HG03064 (cell line): ENCODE data around the gene TTLL3.
"Not testable (repeated sequence)": the region's sequence is repeated elsewhere in the genome, so short reads cannot be mapped to it uniquely, and the experiment has no call there.

Source experiments
- ATAC-seq: cut with Tn5 transposase; IDR thresholded peaks from one replicate; pipeline ENCODE4 v1.9.1; 2021; ENCODE audit warnings: low read depth; ENCODE audit not compliant: unreplicated experiment

TTLL3 gene

DNA sequence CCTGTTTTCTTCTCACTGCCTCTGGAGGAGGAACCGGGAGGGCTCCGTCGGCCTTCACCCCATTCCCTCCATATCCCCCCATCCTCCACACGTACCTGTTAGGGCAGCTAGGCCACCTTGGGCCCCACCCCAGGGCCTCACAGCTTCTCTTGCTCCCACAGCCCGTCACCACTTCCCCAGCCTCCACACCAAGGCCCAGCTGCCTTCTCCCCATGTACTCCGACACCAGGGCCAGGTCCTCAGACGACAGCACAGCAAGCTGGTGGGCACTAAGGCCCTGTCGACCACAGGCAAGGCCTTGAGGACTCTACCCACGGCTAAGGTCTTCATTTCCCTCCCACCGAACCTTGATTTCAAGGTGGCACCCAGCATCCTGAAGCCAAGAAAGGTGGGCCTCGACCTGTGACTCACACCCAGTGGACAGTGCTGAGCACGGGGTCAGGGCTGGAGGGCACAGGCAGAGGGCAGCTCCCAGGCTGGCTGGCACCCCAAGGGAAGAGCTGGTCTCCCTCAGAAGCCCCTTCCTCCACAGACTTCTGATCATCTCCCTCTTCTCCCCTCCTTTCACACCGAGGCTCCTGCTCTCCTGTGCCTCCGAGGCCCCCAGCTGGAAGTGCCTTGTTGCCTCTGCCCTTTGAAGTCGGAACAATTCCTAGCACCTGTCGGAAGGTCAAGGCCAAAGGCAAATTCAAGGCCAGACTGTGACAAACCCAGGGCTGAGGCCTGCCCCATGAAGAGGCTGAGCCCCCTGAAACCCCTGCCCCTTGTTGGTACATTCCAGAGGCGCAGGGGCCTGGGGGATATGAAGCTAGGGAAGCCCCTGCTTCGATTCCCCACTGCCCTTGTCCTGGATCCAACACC is 24.7 kb downstream of the TTLL3 start:
- no peak for ATAC-seq

DNA sequence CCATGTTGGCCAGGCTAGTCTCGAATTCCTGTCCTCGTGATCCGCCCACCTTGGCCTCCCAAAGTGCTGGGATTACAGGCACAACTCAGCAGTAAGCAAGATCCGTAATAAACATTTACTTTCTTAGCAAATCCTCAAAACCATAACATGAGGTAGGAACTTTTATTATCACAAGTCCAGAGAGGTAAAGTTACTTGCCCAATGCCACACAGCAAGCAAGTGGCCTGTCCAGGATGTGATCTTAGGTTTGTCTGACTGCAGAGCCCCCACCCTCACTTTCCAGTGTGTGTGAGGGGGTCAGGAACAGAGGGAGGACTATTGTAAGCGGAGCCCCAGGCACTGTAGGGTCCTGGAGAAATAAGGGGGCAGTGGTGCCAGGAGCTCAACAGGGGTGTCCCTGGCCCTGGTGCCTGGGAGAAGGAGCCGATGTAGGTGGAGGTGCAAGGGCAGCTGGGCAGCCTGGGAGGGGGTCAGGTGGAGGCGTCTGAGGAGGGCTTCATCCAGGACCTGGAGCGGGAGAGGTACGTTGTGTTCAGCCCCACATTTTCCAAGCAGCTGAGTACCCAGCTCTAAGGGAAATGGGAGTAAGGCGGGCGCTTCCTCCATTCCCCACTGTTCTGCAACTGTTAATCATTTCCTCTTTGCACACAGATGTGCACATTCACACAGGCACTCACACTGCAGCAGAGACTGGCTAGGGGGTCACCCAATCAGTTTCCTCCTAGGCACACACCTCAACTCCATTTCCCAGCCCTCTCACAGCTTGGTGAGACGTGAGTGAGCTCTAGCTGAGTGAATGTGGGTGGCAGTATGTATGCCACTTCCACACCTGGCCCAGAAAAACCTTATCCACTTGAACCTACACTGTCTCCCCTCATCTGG is 27.9 kb downstream of the TTLL3 start:
- no peak for ATAC-seq

DNA sequence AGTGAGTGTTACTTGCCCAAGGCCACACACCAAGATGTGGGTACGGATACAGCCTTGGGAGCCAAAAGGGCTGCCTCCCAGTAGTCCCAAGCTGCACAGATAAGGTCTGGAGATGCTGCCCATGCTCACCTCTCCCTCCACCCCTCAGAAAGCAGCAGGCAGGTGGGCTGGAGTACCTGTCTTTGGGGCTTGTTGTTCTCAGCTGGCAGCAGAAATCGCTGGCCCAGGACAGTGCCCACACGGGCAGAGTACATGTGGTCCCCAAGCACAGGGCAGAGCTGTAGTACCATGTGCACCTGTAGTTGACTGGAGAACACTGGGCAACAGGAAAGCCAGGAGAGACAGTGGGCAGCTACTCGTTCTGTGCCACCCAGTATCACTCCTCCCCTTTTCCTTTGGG is 28.8 kb downstream of the TTLL3 start:
- no peak for ATAC-seq

DNA sequence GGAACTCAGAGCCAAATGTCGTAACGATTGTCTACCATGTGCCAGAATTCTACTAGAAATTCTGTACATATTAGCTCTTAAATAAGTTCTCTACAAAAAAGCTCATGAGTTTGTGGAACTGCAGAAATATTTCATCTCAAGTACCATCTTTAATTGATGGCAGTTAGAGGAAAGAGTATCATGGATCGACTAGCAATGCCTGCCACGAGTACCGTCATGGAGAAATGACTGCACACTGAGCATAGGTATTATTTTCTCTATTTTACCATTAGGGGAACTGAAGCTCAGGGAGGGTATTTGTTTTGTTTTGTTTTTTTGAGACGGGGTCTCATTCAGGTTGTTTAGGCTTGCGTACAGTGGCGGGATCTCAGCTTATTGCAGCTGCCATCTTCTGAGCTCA is 31.0 kb downstream of the TTLL3 start:
- no peak for ATAC-seq

DNA sequence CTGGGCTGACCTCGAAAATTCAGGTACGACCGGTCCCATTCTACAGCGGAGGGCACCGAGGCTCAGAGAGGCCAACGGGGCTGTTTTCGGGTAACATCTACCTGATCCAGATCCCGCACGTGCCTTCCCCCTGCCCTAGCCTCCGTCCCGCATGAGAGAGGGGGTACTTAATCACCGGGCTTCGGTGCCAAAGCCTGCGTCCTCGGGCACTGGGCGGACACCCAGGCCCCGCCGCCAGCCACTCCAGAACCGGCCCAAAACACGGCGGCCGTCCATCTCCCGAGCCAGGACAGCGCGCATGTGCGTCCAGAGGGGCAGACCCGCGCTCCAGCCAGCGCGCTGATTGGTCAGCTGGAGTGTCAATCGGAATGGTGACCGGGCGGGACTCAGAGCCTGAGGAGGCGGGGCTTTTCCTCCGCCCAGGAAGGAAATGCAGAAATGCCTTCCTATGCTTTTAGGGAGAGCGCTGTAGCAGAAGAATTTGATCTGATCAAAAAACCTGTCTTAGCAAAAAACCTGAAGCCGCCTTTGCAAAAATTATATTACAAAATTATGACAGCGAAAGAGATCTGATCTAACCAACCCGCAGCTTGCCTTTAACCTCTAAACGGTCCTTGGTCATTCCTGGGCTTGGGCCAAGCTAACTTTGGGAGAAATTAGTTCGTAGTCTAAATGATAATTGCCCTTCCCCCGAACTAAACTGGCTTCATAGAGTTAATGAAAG is 33.8 kb downstream of the TTLL3 start, which contains the start of gene RPUSD3:
TSS of gene RPUSD3 (minus strand) at position 294 of the 724 bp plus-strand sequence. CDS start at position 276, 18 bp downstream.
- ATAC-seq = peak; percentile 91

DNA sequence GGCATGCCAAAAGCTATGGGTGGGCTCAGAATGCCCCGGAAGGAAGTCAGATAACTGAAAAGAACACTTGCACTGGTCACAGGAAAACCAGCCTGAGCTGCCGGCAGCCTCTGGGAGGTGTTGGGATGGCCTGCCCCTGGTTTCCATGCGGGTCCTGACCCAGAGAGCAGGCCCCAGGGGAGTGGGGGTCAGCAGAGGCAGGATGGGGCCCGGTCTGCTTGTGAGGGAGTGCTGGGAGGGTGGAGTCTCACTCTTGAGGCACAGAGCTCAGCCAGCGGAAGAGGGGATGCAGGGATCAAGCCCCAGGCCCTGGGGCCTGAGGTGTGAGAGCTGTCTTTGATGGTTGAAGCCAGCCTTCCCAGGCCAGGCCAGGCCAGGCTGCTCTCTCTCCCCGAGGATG is 36.2 kb downstream of the TTLL3 start:
- ATAC-seq = no peak

DNA sequence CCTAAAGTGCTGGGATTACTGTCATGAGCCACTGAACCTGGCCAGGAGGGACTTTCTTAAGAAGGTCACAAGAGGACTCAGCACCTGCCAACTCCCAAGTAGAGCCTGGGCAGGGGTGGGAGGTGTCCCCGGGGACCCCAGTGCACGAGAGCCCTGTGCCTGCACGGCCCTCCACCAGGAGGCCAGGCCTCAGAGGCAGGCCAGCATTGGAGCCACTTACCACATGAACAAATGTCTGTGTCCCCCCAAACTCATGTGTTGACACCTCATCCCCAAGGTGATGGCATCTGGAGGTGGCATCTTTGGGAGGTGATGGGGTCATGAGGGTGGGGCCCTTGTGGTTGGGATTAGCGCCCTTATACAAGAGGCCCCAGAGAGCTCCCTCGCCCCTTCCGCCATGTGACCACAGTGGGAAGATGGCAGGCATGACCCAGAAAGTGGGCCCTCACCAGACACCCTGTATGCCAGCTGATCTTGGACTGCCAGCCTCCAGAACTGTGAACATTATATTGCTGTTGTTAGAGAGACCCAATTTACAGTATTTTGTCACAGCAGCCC is 36.9 kb downstream of the TTLL3 start:
- ATAC-seq = no peak

DNA sequence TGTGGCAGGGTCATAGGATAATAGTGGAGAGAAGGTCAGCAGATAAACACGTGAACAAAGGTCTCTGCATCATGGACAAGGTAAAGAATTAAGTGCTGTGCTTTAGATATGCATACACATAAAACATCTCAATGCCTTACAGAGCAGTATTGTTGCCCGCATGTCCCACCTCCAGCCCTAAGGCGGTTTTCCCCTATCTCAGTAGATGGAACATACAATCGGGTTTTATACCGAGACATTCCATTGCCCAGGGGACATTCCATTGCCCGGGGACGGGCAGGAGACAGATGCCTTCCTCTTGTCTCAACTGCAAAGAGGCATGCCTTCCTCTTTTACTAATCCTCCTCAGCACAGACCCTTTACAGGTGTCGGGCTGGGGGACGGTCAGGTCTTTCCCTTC is 37.8 kb downstream of the TTLL3 start:
- ATAC-seq = not testable (repeated sequence)

DNA sequence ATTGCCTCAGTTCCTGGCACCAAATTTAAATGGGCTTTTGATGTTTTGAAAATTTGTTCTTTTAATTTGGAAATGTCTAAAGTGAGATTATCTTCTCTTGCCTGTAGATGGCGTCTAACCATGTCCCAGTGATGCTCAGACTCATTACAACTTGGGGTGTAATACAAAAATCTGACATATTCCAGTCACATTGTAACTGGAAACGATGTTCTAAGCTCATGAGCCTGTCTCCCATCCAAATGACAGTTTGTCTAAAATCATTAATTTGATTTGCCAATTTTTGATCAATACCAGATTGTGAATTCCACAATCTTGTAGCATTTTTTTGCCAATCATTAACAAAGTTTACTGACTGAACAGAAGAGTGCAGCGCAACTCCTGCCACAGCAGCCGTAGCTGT is 38.8 kb downstream of the TTLL3 start:
- ATAC-seq = not testable (repeated sequence)

DNA sequence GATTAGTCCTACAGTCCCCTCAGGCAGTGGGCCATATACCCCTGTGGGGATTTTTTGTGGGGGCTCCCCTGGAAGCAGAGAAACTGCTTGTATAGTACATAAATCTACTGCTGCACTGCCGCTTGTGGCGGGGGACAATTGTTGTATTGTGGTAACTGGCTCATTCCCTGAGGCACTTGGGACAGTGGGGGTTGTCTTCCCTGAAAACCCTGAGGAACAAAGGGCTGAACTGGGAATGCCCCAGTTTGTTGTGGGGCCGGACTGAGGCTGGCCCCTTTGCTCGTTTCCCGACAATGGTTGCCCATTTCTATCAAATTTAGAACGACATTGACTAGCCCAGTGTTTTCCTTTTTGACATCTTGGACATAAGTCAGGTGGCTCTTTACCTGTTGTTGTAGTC is 41.3 kb downstream of the TTLL3 start:
- not testable (repeated sequence) for ATAC-seq

DNA sequence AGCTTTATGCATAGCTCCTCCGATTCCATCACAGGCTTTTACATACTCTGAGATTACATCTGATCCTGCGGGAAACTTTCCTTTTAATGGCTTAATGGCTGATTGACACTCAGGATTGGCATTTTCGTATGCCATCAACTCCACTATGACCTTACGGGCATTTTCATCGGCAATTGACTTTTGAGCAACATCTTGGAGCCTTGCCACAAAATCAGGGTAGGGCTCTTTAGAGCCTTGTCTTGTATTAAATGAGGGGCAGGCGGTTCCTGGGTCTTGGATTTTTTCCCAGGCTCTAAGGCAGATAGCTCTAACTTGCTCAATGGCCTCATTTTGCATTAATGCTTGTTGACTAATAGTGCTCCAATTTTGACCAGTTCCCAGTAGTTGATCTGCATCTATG is 41.9 kb downstream of the TTLL3 start:
- not testable (repeated sequence) for ATAC-seq

DNA sequence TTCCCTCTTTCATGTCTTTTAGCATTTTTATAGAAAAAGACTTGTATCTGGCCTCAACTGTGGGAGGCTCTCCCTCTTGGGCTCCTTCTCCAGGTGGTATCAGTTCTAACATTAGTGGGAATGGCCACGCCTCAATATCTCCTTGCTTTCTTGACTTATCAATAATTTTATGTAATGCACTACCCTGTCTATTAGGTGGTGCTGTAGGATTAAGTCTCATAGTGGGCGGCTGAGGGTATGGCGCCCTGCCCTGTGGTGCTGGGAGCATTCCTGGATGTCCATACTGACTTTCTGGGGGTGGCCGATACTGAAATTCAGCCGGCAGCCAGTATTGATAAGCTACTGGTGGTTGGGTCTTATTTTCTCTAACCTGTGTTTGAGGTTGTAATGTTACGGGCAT is 42.5 kb downstream of the TTLL3 start:
- ATAC-seq = no peak

DNA sequence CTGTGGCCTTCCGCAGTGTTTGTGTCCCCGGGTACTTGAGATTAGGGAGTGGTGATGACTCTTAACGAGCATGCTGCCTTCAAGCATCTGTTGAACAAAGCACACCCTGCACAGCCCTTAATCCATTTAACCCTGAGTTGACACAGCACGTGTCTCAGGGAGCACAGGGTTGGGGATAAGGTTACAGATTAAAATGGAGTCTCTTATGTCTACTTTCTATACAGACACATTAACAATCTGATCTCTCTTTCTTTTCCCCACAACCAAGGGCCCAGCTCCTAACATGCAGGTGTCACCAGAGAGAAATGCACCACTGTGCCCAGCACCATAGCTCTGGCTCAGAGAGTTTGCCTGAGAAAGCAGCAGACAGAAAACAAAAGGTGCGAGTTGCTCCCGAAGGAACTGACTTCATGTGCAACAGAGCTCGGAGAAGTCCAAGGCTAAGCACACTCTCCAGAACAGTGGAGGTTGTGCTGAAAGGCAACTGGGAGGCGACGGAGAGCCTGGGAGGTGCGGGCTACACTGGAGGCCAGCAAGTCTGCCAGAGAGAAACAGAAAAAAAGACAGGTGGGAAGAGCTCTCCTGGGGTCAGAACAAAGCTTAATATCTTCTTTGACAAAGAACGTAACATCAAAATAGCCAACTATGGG is 44.4 kb downstream of the TTLL3 start:
- not testable (repeated sequence) for ATAC-seq

DNA sequence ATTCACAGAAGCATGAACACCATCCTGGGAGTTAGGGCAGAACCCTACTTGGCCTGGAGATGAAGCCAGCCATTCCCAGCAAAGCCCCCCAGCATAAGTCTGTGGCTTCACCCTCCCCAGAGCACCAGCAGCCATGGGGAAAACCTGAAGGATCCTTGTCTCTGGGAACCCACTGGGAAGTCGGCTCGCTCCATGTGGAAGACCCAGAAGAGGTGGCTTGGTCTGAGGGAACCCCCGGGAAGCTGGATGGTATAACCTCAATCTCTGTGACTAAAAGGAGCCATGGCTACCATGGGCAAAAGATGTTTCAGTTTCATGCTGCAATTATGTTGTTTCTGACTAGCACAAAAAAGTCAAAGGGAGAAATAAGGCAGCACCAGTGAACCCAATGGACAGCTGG is 45.5 kb downstream of the TTLL3 start:
- no peak for ATAC-seq

DNA sequence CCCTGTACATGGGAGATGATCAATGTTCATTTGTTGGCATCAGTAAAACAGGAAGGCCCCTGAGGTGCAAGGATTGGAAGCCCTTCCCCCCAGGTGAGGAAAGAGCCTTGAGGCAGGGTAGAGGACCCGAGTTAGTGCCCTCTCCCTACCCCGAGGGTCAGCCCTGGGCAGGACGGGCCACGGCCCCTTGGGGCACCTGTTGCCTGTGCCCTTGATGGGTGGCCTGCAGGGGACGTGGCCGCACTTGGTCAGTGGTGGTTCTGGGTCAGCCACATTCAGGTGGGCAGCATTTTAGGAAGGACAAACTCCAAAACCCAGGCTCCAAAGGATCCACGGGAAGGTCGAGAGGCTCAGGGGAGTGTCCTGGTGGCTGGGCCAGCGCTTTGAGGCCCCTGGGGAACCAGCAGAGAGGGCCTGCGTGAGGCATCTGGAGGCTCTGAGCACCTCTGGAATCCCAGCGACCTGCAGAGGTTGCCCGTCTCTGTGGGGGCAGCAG is 49.5 kb downstream of the TTLL3 start:
- ATAC-seq = no peak

DNA sequence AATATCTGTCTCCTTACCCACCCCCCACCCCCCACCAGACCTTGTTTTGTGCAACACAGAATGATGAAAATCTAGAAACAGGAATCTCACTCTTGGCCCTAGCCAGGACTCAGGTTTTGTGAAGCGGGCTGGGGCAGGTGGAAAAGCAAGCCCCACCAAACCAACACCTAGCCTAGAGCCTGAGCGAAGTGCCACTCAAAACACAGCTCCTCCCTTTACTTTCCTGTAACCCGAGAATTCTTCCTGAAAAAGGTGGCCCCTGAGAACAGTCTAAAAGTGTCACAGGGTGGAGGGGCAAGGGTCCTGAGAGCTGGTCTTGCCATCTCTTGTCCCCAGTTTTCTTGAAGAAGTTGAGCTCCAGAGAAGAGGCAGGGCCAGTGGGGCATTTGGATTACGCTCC is 51.1 kb downstream of the TTLL3 start:
- ATAC-seq = no peak

DNA sequence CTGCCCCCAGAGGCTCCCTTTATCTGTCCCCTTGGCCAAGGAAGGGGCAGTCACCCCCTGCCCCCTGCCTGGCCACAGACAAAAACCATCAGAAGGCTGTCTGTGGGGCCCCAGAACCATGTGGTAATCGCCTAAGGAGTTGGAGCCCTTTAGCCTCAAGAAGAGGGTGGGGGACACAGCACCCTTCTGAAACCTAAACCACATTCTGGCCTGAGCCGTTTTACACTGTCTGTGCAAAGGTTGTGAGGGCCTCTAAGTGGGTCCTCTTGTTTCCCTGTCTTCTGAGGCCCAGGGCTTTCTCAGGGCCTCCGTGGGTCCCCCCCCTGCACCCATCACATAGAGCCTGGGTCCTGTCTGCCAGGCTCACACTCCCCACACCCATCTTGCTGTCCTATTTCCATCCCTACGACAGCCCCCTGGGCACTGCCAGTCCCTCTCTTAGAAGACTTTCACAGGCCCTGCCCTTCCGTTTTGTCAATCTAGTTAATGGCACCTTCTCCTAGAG is 51.6 kb downstream of the TTLL3 start:
- ATAC-seq = no peak

DNA sequence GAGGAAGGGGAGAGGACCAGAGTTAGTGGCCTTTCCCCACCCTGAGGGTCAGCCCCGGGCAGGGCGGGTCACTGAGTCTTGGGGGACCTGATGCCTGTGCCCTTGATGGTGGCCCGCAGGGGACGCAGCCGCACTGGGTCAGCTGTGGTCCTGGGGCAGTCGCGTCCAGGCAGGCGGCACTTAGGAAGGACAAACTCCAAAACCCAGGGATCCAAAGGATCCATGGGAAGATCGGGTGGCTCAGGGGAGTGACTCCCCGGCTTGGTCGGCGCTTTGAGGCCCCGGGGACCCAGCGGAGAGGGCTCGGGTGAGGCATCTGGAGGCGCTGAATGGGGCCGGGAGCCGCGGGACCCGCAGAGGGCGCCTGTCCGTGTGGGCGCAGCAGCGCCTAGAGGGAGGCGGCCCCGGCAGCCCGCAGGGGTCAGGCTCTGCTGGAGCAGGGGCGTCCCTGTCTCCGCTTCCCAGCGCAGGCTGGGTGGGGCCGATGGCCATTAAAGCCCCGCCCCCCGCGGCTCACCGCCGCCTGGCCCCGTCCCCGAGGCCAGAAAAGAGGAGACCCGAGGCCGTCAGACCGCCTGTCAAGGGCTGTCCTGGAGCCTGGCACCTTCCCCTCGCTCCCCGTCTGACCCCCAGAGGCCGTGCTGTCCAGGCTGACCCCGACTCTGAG is 52.5 kb downstream of the TTLL3 start:
- ATAC-seq = no peak
